K562 (cell line): ENCODE measurements around the gene XPC. TPM values are rescaled to one million over a fixed set of nuclear protein-coding genes. Genes with fewer than 3 reads are reported as not detected.
A peak's percentile ranks its signal among the peaks of the same experiment; 100 is the strongest.

Source experiments
- ATAC-seq: fragments of 200-7000 bp; cut with Tn5 transposase; 3 replicates; pipeline ENCODE4 v1.9.1; 2020; ENCODE audit warnings: moderate library complexity
- BruUV-seq: library from RNA; stranded (reverse); fragments of 400-500 nt; replicated peaks from 2 replicates; lab custom pipeline; 2021; lab: Mats Ljungman, UMichigan
- CTCF ChIA-PET: fragments of 300-600 bp; formaldehyde crosslinking; extraction: SDS; loops from one replicate; lab custom pipeline; 2021; ENCODE audit warnings: low intra/inter-chr PET ratio; lab: Yijun Ruan, JAX
- POLR2A ChIA-PET: fragments of 300-600, 350-650 bp; sonication (Branson Sonifier 250); formaldehyde crosslinking; extraction: SDS; loops from one replicate; lab custom pipeline; 2021; ENCODE audit warnings: antibody characterized with exemption, inconsistent platforms; lab: Yijun Ruan, JAX
- DNase-seq, 4 experiments: peaks; one replicate each; pipeline versions ENCODE4 v3.0.0 to v3.0.0-alpha.2; 2011 to 2018; ENCODE audit warnings: low spot score in 3 of 4, mixed read lengths in 3 of 4; ENCODE audit errors: extremely low read depth in 1 of 4
- FAIRE-seq: peaks from 2 replicates; lab custom pipeline; 2011; peaks lifted over from hg19 to GRCh38; lab: Jason Lieb, UNC
- H2AFZ ChIP-seq: 2 replicates; pipeline ENCODE4 v1.6.0; 2011; ENCODE audit warnings: low read depth, low read length, control low read depth, inconsistent platforms
- H3K27ac ChIP-seq: fragments of 200-600 bp; 3 replicates; pipeline ENCODE4 v1.8.0; 2011; ENCODE audit warnings: low read depth, mild to moderate bottlenecking, control low read depth, inconsistent platforms, low read length, moderate library complexity, mixed read lengths; ENCODE audit errors: extremely low read depth
- H3K27me3 ChIP-seq, 2 experiments: fragments of 300-600 bp in 1 of 2; 2 replicates in 1 of 2; 3 replicates in 1 of 2; pipeline versions ENCODE4 v1.6.0 to v1.8.0; 2011; ENCODE audit warnings: inconsistent platforms in 2 of 2, low read length in 2 of 2, mild to moderate bottlenecking in 1 of 2, mixed read lengths in 1 of 2, moderate library complexity in 1 of 2; ENCODE audit not compliant: control insufficient read depth in 2 of 2, insufficient read depth in 2 of 2
- H3K36me3 ChIP-seq: fragments of 300-600 bp; 3 replicates; pipeline ENCODE4 v1.8.0; 2011; ENCODE audit warnings: mild to moderate bottlenecking, low read length, inconsistent platforms; ENCODE audit not compliant: control insufficient read depth, insufficient read depth
- H3K4me1 ChIP-seq, 2 experiments: fragments of 200-600 bp in 1 of 2; replicated peaks in 1 of 2; 2 replicates in 1 of 2; 3 replicates in 1 of 2; pipeline versions ENCODE4 v1.5.1 to v1.8.0; 2011; ENCODE audit warnings: inconsistent platforms in 2 of 2, low read length in 2 of 2, mild to moderate bottlenecking in 1 of 2, mixed read lengths in 1 of 2, moderate library complexity in 1 of 2; ENCODE audit not compliant: control insufficient read depth in 2 of 2, insufficient read depth in 2 of 2
- H3K4me2 ChIP-seq: 2 replicates; pipeline ENCODE4 v1.6.1; 2011; ENCODE audit warnings: low read length, control low read depth, inconsistent platforms, mixed read lengths; ENCODE audit not compliant: insufficient read depth
- H3K4me3 ChIP-seq: fragments of 200-600 bp; sonication (generic), shearing (Covaris generic); 2 replicates; pipeline ENCODE4 v1.5.1; 2016; ENCODE audit warnings: control low read depth, inconsistent platforms
- H3K79me2 ChIP-seq: fragments of 200-600 bp; 3 replicates; pipeline ENCODE4 v1.8.0; 2011; ENCODE audit warnings: low read length, inconsistent platforms; ENCODE audit not compliant: control insufficient read depth, insufficient read depth
- H3K9ac ChIP-seq, 2 experiments: 2 replicates each; pipeline versions ENCODE4 v1.6.0 to v1.6.1; 2011; ENCODE audit warnings: low read depth in 2 of 2, low read length in 2 of 2, control low read depth in 1 of 2, inconsistent platforms in 1 of 2, mild to moderate bottlenecking in 1 of 2, mixed read lengths in 1 of 2; ENCODE audit not compliant: insufficient read depth in 1 of 2
- H3K9me1 ChIP-seq: one replicate; pipeline ENCODE4 v1.6.0; 2011; ENCODE audit warnings: inconsistent platforms, mild to moderate bottlenecking, low read length, moderate library complexity; ENCODE audit not compliant: control insufficient read depth, insufficient read depth
- H3K9me3 ChIP-seq: replicated peaks from 2 replicates; pipeline ENCODE4 v1.5.1; 2011; ENCODE audit warnings: low read depth, low read length, inconsistent platforms; ENCODE audit not compliant: control insufficient read depth, insufficient read depth
- H4K20me1 ChIP-seq: replicated peaks from 2 replicates; pipeline ENCODE4 v1.6.1; 2011; ENCODE audit warnings: low read length, inconsistent platforms, mixed read lengths; ENCODE audit not compliant: control insufficient read depth, insufficient read depth
- DMBX1 ChIP-seq: fragments of 250-450 bp; sonication (Bioruptor Pico); IDR thresholded peaks from 2 replicates; pipeline ENCODE4 v1.8.0; 2022; ENCODE audit warnings: inconsistent platforms, mild to moderate bottlenecking, moderate library complexity, borderline replicate concordance
- E2F4 ChIP-seq: sonication (generic); formaldehyde crosslinking; IDR thresholded peaks from 2 replicates; pipeline ENCODE4 v1.8.0; 2022; ENCODE audit warnings: mild to moderate bottlenecking, low read depth, missing genetic modification reagents
- LEF1 ChIP-seq: fragments of 450-650 bp; IDR thresholded peaks from 2 replicates; pipeline ENCODE4 v1.6.1; 2016; ENCODE audit warnings: mild to moderate bottlenecking
- SMAD3 ChIP-seq: fragments of 450-650 bp; formaldehyde crosslinking; conservative IDR thresholded peaks from 2 replicates; pipeline ENCODE4 v1.4.0; 2020; ENCODE audit warnings: mild to moderate bottlenecking
- TCF7 ChIP-seq: sonication (generic); IDR thresholded peaks from 2 replicates; pipeline ENCODE4 v1.6.1; 2016; ENCODE audit warnings: antibody characterized with exemption, borderline replicate concordance
- THRB ChIP-seq: fragments of 450-650 bp; formaldehyde crosslinking; conservative IDR thresholded peaks from 2 replicates; pipeline ENCODE4 v1.4.0; 2022; ENCODE audit warnings: mild to moderate bottlenecking, missing genetic modification characterization
- ZNF507 ChIP-seq: conservative IDR thresholded peaks from 2 replicates; pipeline ENCODE4 v1.6.1; 2017; ENCODE audit warnings: missing genetic modification characterization, missing compliant biosample characterization
- ZNF609 ChIP-seq: sonication (generic); formaldehyde crosslinking; IDR thresholded peaks from 2 replicates; pipeline ENCODE4 v1.8.1; 2023; ENCODE audit warnings: missing genetic modification reagents, mild to moderate bottlenecking, borderline replicate concordance
- WGBS: fragments of 100-300 bp; shearing (Covaris generic); methylation state at CpG from one replicate; pipeline ENCODE4 v1.1.6; 2016; ENCODE audit warnings: low coverage, mixed read lengths; ENCODE audit not compliant: insufficient coverage; ENCODE audit errors: missing lambda C conversion rate; 5-methylcytosine and 5-hydroxymethylcytosine counted together
- in situ Hi-C: fragments of 300-500 bp; cut with MboI; formaldehyde crosslinking; loops from 4 replicates; pipeline ENCODE4 v1.15.0; 2018; ENCODE audit warnings: inconsistent platforms, mixed read lengths
- intact Hi-C: fragments of 100-400 bp; cut with micrococcal nuclease; formaldehyde crosslinking; loops from 2 replicates; pipeline ENCODE4 v1.14.2; 2022
- polyA plus RNA-seq, 8 experiments: library from polyadenylated mRNA; depleted of rRNA in 4 of 8; stranded (reverse) in 5 of 8; unstranded in 3 of 8; fragments of >200 nt; fragmentation: Nextera tagmentation in 2 of 8; fragmentation: Illumina TruSeq in 1 of 8; extraction: Ambion mirVana in 2 of 8; extraction: Trizol in 1 of 8; gene quantifications; 2 replicates each; pipeline versions ENCODE4 v1.2.1 to v1.2.3, GENCODE V29; 2011 to 2014; ENCODE audit warnings: inconsistent platforms in 1 of 8, missing spikeins in 1 of 8
- total RNA-seq, 7 experiments: library from RNA; depleted of rRNA in 6 of 7; stranded (reverse); fragments of >200 nt in 6 of 7; fragmentation: Illumina TruSeq in 2 of 7; extraction: Trizol in 2 of 7; gene quantifications; 2 replicates each; pipeline versions ENCODE4 v1.2.1 to v1.2.3, GENCODE V29; 2011 to 2021; ENCODE audit warnings: low replicate concordance in 1 of 7

XPC gene
- total and polyA plus RNA-seq, 9 of the 15 experiments (the other 6 are each of a cell fraction or from before 2014, with no cell fraction given) = 3.8 to 54.7 (median 41.3) TPM

GRCh38 chr3:14202874-14203520 is 24.6 kb upstream of the XPC start:
- CTCF ChIA-PET = interaction anchor here (0.6 to 4.6 kb wide), 10 partner anchors 52 to 718 kb away, joined by 3 to 55 read pairs (median 3); no protein-coding TSS in a partner anchor
- DNase-seq (no peak), FAIRE-seq (no peak), ATAC-seq (peak; percentile 1; the same call in 1 of the 3 replicates)
- H4K20me1 ChIP-seq = no peaks in the 10 kb centered on the region
- H3K9me3 ChIP-seq = no peaks in the 10 kb centered on the region
- no peaks in the 10 kb centered on the region for H3K9me1 ChIP-seq
- H3K36me3 ChIP-seq = peaks cover 24% of the 10 kb centered on the region
- H3K27me3 ChIP-seq = no peaks in the 10 kb centered on the region
- POLR2A ChIA-PET = interaction anchor here (0.6 to 2.9 kb wide), 15 partner anchors 7 to 1404 kb away, joined by 3 to 23 read pairs (median 5); partner anchors contain the start of genes LSM3 and XPC
- H3K27ac ChIP-seq = peak overlapping the region; percentile 86
- intact Hi-C loops (loop anchor here (1.0 to 10.0 kb wide), 11 partner anchors 29 to 719 kb away; partner anchors contain the start of gene CCDC174), in situ Hi-C loops (loop anchor here (5.0 kb wide), 2 partner anchors 59 to 259 kb away; no protein-coding TSS in a partner anchor)
- peak overlapping the region; percentile 60 for H2AFZ ChIP-seq
- no TSS peak for BruUV-seq
- H3K4me2 ChIP-seq = no peak overlapping the region; the same call in 1 of the 2 replicates
- no peak overlapping the region for H3K4me3 ChIP-seq
- H3K4me1 ChIP-seq = peaks cover 29 to 42% of the 10 kb centered on the region in 2 experiments; a peak in 4 of 5 replicates
- H3K79me2 ChIP-seq = no peaks in the 10 kb centered on the region
- peak overlapping the region; percentile 11 to 70; a peak in 3 of 4 replicates for H3K9ac ChIP-seq
- 47% methylated on average over 20 of the region's 23 CpGs for WGBS
- TF ChIP-seq ZNF609 (CRISPR knock-in tag) (peak; percentile 62; the same call in 1 of the 2 replicates), THRB (CRISPR knock-in tag) (no peak), SMAD3 (CRISPR knock-in tag) (no peak), ZNF507 (tag) (no peak), DMBX1 (no peak), E2F4 (CRISPR knock-in tag) (no peak), TCF7 (no peak), LEF1 (no peak)
